Measurements from ENCODE around the gene DCST2. TPM values are rescaled to one million over a fixed set of nuclear protein-coding genes. Genes with fewer than 3 reads are reported as not detected.

The DCST2 gene
- total RNA-seq, 1 experiment from 2014 or later, result 0.61 TPM

GRCh38 chr1:155061381-155062150 lies 28.0 kb upstream of the DCST2 start:
- H3K27ac Mint-ChIP-seq (ENCODE audit: unreplicated experiment), result no peak overlapping the region
- DNase-seq, result peak; percentile 85 to 91
- ChIA-PET CTCF (interaction anchor here (0.6 to 2.3 kb wide), 19 partner anchors 8 to 1393 kb away, joined by 3 to 24 read pairs (median 6); partner anchors contain the start of genes ADAM15, CKS1B, EFNA3 and FLAD1), POLR2A (no interaction called here)
- Histone ChIP-seq H3K4me3 (ENCODE audit: low read depth, low read length) (no peak overlapping the region), H3K9me3 (no peaks in the 10 kb centered on the region), H3K27me3 (replicated peaks; ENCODE audit: control insufficient read depth, insufficient read depth, low read length) (no peaks in the 10 kb centered on the region), H3K36me3 (ENCODE audit: control insufficient read depth, insufficient read depth, low read length) (peaks cover 2% of the 10 kb centered on the region; the same call in 1 of the 2 replicates), H3K4me1 (0 out of 2 replicates have a peak, but pooled peaks cover 19% of the 10 kb centered on the region)
- no TSS peak for BruUV-seq (replicated peaks)
- H3K36me3 Mint-ChIP-seq (ENCODE audit: insufficient read depth, unreplicated experiment), result peaks cover 19% of the 10 kb centered on the region
- intact Hi-C loops (cut with micrococcal nuclease; ENCODE audit: unreplicated experiment), result loop anchor here (1.0 to 5.0 kb wide), 4 partner anchors 11 to 104 kb away; partner anchors contain the start of genes CKS1B, PBXIP1 and SHC1
- H3K27me3 Mint-ChIP-seq (ENCODE audit: insufficient read depth, unreplicated experiment), result no peaks in the 10 kb centered on the region
- H3K4me1 Mint-ChIP-seq (ENCODE audit: low read depth, unreplicated experiment), result peaks cover 22% of the 10 kb centered on the region
- no peaks in the 10 kb centered on the region for H3K9me3 Mint-ChIP-seq (ENCODE audit: unreplicated experiment)
- TF ChIP-seq CTCF (IDR thresholded peaks at IDR 0.05; ENCODE audit: insufficient read depth in 1 of 2, low read depth in 1 of 2, low read length in 1 of 2, severe bottlenecking in 1 of 2, unreplicated experiment in 1 of 2), result peak; percentile 98
- H3K4me3 Mint-ChIP-seq (ENCODE audit: unreplicated experiment), result no peak overlapping the region

GRCh38 chr1:155060736-155061135 lies 27.2 kb upstream of the DCST2 start:
- no peaks in the 10 kb centered on the region for H3K27me3 Mint-ChIP-seq (ENCODE audit: insufficient read depth, unreplicated experiment)

More at GRCh38 chr1:155060736-155061135, 27.2 kb upstream of the DCST2 start:
- Histone ChIP-seq H3K9me3 (no peaks in the 10 kb centered on the region), H3K4me1 (0 out of 2 replicates have a peak, but pooled peaks cover 19% of the 10 kb centered on the region), H3K36me3 (ENCODE audit: control insufficient read depth, insufficient read depth, low read length) (no peaks in the 10 kb centered on the region; the same call in 1 of the 2 replicates), H3K4me3 (ENCODE audit: low read depth, low read length) (no peak overlapping the region), H3K27me3 (replicated peaks; ENCODE audit: control insufficient read depth, insufficient read depth, low read length) (no peaks in the 10 kb centered on the region)
- CTCF ChIA-PET, result interaction anchor here (0.6 to 2.3 kb wide), 14 partner anchors 9 to 107 kb away, joined by 3 to 24 read pairs (median 7); partner anchors contain the start of genes ADAM15, EFNA3 and FLAD1
- DNase-seq, result no peak
- intact Hi-C loops (cut with micrococcal nuclease; ENCODE audit: unreplicated experiment), result loop anchor here (1.0 to 5.0 kb wide), 4 partner anchors 10 to 103 kb away; partner anchors contain the start of genes CKS1B, PBXIP1 and SHC1
- peaks cover 22% of the 10 kb centered on the region for H3K4me1 Mint-ChIP-seq (ENCODE audit: low read depth, unreplicated experiment)
- POLR2A ChIA-PET, result no interaction called here
- peaks cover 15% of the 10 kb centered on the region for H3K36me3 Mint-ChIP-seq (ENCODE audit: insufficient read depth, unreplicated experiment)
- TF ChIP-seq CTCF (IDR thresholded peaks at IDR 0.05; ENCODE audit: insufficient read depth in 1 of 2, low read depth in 1 of 2, low read length in 1 of 2, severe bottlenecking in 1 of 2, unreplicated experiment in 1 of 2), result no peak
- H3K9me3 Mint-ChIP-seq (ENCODE audit: unreplicated experiment), result no peaks in the 10 kb centered on the region
- no peak overlapping the region for H3K4me3 Mint-ChIP-seq (ENCODE audit: unreplicated experiment)
- H3K27ac Mint-ChIP-seq (ENCODE audit: unreplicated experiment), result no peak overlapping the region
- no TSS peak for BruUV-seq (replicated peaks)
